Liver (tissue), 9 donors: ENCODE measurements around the gene TTI1. TPM values are rescaled to one million over a fixed set of nuclear protein-coding genes. Genes with fewer than 3 reads are reported as not detected.

Experiments used
- DNase-seq: peaks from one replicate; pipeline ENCODE4 v3.0.0-alpha.2; 2017; ENCODE audit warnings: low spot score
- H3K27ac ChIP-seq, 2 donors: one replicate each; pipeline ENCODE4 v1.7.0; 2013; ENCODE audit warnings: inconsistent platforms in 2 of 2, low read length in 2 of 2, control low read depth in 1 of 2, low read depth in 1 of 2, mild to moderate bottlenecking in 1 of 2
- H3K27me3 ChIP-seq, 4 donors: one replicate each; pipeline versions ENCODE4 v1.6.1 to v1.7.0; 2013; ENCODE audit warnings: low read length in 3 of 4, inconsistent platforms in 1 of 4, mild to moderate bottlenecking in 1 of 4, moderate library complexity in 1 of 4; ENCODE audit not compliant: control insufficient read depth in 4 of 4, insufficient read depth in 4 of 4
- H3K36me3 ChIP-seq, 4 donors: one replicate each; pipeline versions ENCODE4 v1.6.1 to v1.7.0; 2013; ENCODE audit warnings: low read length in 3 of 4, mild to moderate bottlenecking in 3 of 4, low read depth in 1 of 4, moderate library complexity in 1 of 4; ENCODE audit not compliant: control insufficient read depth in 4 of 4, insufficient read depth in 3 of 4
- H3K4me1 ChIP-seq, 4 donors: one replicate each; pipeline versions ENCODE4 v1.6.1 to v1.7.0; 2013; ENCODE audit warnings: low read length in 3 of 4, mild to moderate bottlenecking in 3 of 4, moderate library complexity in 1 of 4; ENCODE audit not compliant: control insufficient read depth in 4 of 4, insufficient read depth in 4 of 4
- H3K4me3 ChIP-seq, 3 donors: one replicate each; pipeline versions ENCODE4 v1.6.1 to v1.7.0; 2013; ENCODE audit warnings: low read length in 3 of 3, control low read depth in 1 of 3, low read depth in 1 of 3, mild to moderate bottlenecking in 1 of 3
- H3K9ac ChIP-seq, 2 donors: one replicate each; pipeline ENCODE4 v1.7.0; 2013; ENCODE audit warnings: low read length in 2 of 2, mild to moderate bottlenecking in 2 of 2, moderate library complexity in 2 of 2, control low read depth in 1 of 2, low read depth in 1 of 2
- H3K9me3 ChIP-seq, 4 donors: one replicate each; pipeline versions ENCODE4 v1.6.1 to v1.7.0; 2013; ENCODE audit warnings: low read length in 3 of 4; ENCODE audit not compliant: control insufficient read depth in 4 of 4
- ATF3 ChIP-seq: IDR thresholded peaks from 2 replicates; pipeline ENCODE4 v1.6.1; 2016; ENCODE audit warnings: antibody characterized with exemption
- EGR1 ChIP-seq, 2 donors: IDR thresholded peaks; 2 replicates each; pipeline ENCODE4 v1.6.1; 2016 to 2018; ENCODE audit warnings: antibody characterized with exemption in 2 of 2, low read depth in 2 of 2
- FOXA1 ChIP-seq: IDR thresholded peaks from 2 replicates; pipeline ENCODE4 v1.6.1; 2016; ENCODE audit warnings: antibody characterized with exemption
- FOXA2 ChIP-seq: IDR thresholded peaks from 2 replicates; pipeline ENCODE4 v1.6.1; 2016; ENCODE audit warnings: antibody characterized with exemption
- GABPA ChIP-seq, 2 donors: IDR thresholded peaks in 1 of 2; conservative IDR thresholded peaks in 1 of 2; 2 replicates each; pipeline ENCODE4 v1.6.1; 2016; ENCODE audit warnings: antibody characterized with exemption in 2 of 2, mild to moderate bottlenecking in 1 of 2, moderate library complexity in 1 of 2
- HNF4A ChIP-seq, 2 donors: conservative IDR thresholded peaks; 2 replicates each; pipeline ENCODE4 v1.6.1; 2016; ENCODE audit warnings: antibody characterized with exemption in 2 of 2, mild to moderate bottlenecking in 2 of 2
- HNF4G ChIP-seq: IDR thresholded peaks from 2 replicates; pipeline ENCODE4 v1.6.1; 2016; ENCODE audit warnings: antibody characterized with exemption
- JUND ChIP-seq, 2 donors: IDR thresholded peaks; 2 replicates each; pipeline ENCODE4 v1.6.1; 2016; ENCODE audit warnings: antibody characterized with exemption in 2 of 2
- MAX ChIP-seq: IDR thresholded peaks from 2 replicates; pipeline ENCODE4 v1.6.1; 2016; ENCODE audit warnings: antibody characterized with exemption
- NR2F2 ChIP-seq: IDR thresholded peaks from 2 replicates; pipeline ENCODE4 v1.6.1; 2016; ENCODE audit warnings: antibody characterized with exemption
- RAD21 ChIP-seq, 2 donors: IDR thresholded peaks; 2 replicates each; pipeline ENCODE4 v1.6.1; 2016; ENCODE audit warnings: antibody characterized with exemption in 2 of 2, mild to moderate bottlenecking in 2 of 2
- REST ChIP-seq: IDR thresholded peaks from 2 replicates; pipeline ENCODE4 v1.6.1; 2016; ENCODE audit warnings: antibody characterized with exemption, mild to moderate bottlenecking
- RXRA ChIP-seq, 2 donors: IDR thresholded peaks; 2 replicates each; pipeline ENCODE4 v1.6.1; 2017 to 2018; ENCODE audit warnings: antibody characterized with exemption in 2 of 2, mild to moderate bottlenecking in 1 of 2
- TAF1 ChIP-seq: conservative IDR thresholded peaks from 2 replicates; pipeline ENCODE4 v1.6.1; 2016; ENCODE audit warnings: antibody characterized with exemption, mild to moderate bottlenecking
- YY1 ChIP-seq: IDR thresholded peaks from 2 replicates; pipeline ENCODE4 v1.6.1; 2016; ENCODE audit warnings: antibody characterized with exemption, mild to moderate bottlenecking
- ZBTB33 ChIP-seq: IDR thresholded peaks from 2 replicates; pipeline ENCODE4 v1.6.1; 2016; ENCODE audit warnings: antibody characterized with exemption
- WGBS: extraction: QIAGEN DNeasy Blood & Tissue Kit; methylation state at CpG from one replicate; pipeline ENCODE4 v1.1.7; 2013; 5-methylcytosine and 5-hydroxymethylcytosine counted together
- polyA plus RNA-seq, 2 donors: library from polyadenylated mRNA; stranded (reverse) in 1 of 2; unstranded in 1 of 2; fragments of 200-250 nt in 1 of 2; fragments of >200 nt in 1 of 2; fragmentation: Nextera tagmentation in 1 of 2; extraction: Ambion mirVana in 1 of 2; gene quantifications; one replicate each; pipeline versions ENCODE4 v1.2.1 to v1.2.3, GENCODE V29; 2013 to 2015
- total RNA-seq, 2 donors: library from RNA; depleted of rRNA; stranded (reverse); fragments of >200 nt; gene quantifications; one replicate each; pipeline ENCODE4 v1.2.3, GENCODE V29; 2014
- donor health status: healthy.
- donor health status: healthy.
- donor health status: healthy.
- donor health status: healthy.
- donor health status: healthy.

Gene TTI1
- total and polyA plus RNA-seq, 4 donors: 4.6 to 20.4 (median 11.3) TPM

GRCh38 chr20:38073307-38074071, 40.2 kb upstream of the TTI1 start (continued):
- TF ChIP-seq FOXA2 (no peak), GABPA (IDR thresholded peaks at IDR 0.05 in 1 of 2, conservative IDR thresholded peaks at IDR 0.05 in 1 of 2) (no peak), FOXA1 (no peak), RXRA (IDR thresholded peaks at IDR 0.05) (no peak), TAF1 (no peak), RAD21 (IDR thresholded peaks at IDR 0.05) (peak; percentile 76 to 86)

- no peaks in the 10 kb centered on the region for H3K9me3 ChIP-seq
- no peak overlapping the region for H3K9ac ChIP-seq
- H3K4me1 ChIP-seq: peaks cover 0 to 14% (median 11%) of the 10 kb centered on the region in 4 donors
- no peak for DNase-seq
- peaks cover 7 to 52% (median 37%) of the 10 kb centered on the region in 4 donors for H3K36me3 ChIP-seq
- no peak overlapping the region for H3K27ac ChIP-seq
- TF ChIP-seq EGR1 (IDR thresholded peaks at IDR 0.05; ENCODE audit: low read depth in 2 of 2) (no peak), JUND (IDR thresholded peaks at IDR 0.05) (no peak), HNF4A (conservative IDR thresholded peaks at IDR 0.05) (no peak), GABPA (IDR thresholded peaks at IDR 0.05 in 1 of 2, conservative IDR thresholded peaks at IDR 0.05 in 1 of 2) (no peak), ZBTB33 (no peak), NR2F2 (no peak), FOXA2 (no peak), YY1 (no peak), HNF4G (no peak), ATF3 (no peak), FOXA1 (no peak), TAF1 (no peak), REST (no peak), RXRA (IDR thresholded peaks at IDR 0.05) (no peak), MAX (no peak)
- no peak overlapping the region for H3K4me3 ChIP-seq
- H3K27me3 ChIP-seq: no peaks in the 10 kb centered on the region
- 87% methylated on average over 1 of the region's 1 CpG for WGBS
These were observed 39.6 kb upstream of the TTI1 start for GRCh38 chr20:38072898-38073297.
